Prostate gland (tissue), 2 donors: ENCODE measurements around the gene FHDC1.

ENCODE experiments used
- CTCF ChIP-seq, 4 experiments: fragments of 200-600 bp in 2 of 4; fragments of 450-650 bp in 2 of 4; sonication (generic) in 2 of 4; IDR thresholded peaks; 1 replicate in 3 of 4; 2 replicates in 1 of 4; pipeline ENCODE4 v1.5.1; 2016 to 2019; ENCODE audit warnings: antibody characterized with exemption in 4 of 4, mild to moderate bottlenecking in 2 of 4, moderate library complexity in 2 of 4
- POLR2A ChIP-seq: fragments of 450-650 bp; IDR thresholded peaks from one replicate; pipeline ENCODE4 v1.6.1; 2016; ENCODE audit warnings: antibody characterized with exemption, mild to moderate bottlenecking

- TF ChIP-seq POLR2A (no peak), CTCF (IDR thresholded peaks at IDR 0.05) (no peak)
Measured at GRCh38 chr4:152925851-152926250, 10.3 kb upstream of the FHDC1 start.
